GM23248 (cell line): ENCODE data around the gene LINGO1. TPM values are rescaled to one million over a fixed set of nuclear protein-coding genes. Genes with fewer than 3 reads are reported as not detected.

Experiments used
- DNase-seq: peaks from one replicate; pipeline ENCODE4 v3.0.0-alpha.2; 2015
- H2AFZ ChIP-seq: fragments of 200-600 bp; sonication (generic); 2 replicates; pipeline ENCODE4 v1.6.1; 2016; ENCODE audit warnings: antibody characterized with exemption
- H3F3A ChIP-seq: fragments of 200-600 bp; sonication (generic); 2 replicates; pipeline ENCODE4 v1.6.1; 2016; ENCODE audit warnings: mild to moderate bottlenecking, antibody characterized with exemption, mixed run types; ENCODE audit not compliant: insufficient read depth
- H3K27ac ChIP-seq: fragments of 200-600 bp; sonication (generic); 2 replicates; pipeline ENCODE4 v1.5.1; 2016; ENCODE audit warnings: mild to moderate bottlenecking
- H3K27me3 ChIP-seq: fragments of 200-600 bp; sonication (generic); replicated peaks from 2 replicates; pipeline ENCODE4 v1.6.1; 2016; ENCODE audit warnings: mild to moderate bottlenecking; ENCODE audit not compliant: insufficient read depth
- H3K36me3 ChIP-seq: fragments of 200-600 bp; sonication (generic); 2 replicates; pipeline ENCODE4 v1.6.1; 2016; ENCODE audit warnings: low read depth, mild to moderate bottlenecking
- H3K4me1 ChIP-seq: fragments of 200-600 bp; sonication (generic); 2 replicates; pipeline ENCODE4 v1.6.1; 2016; ENCODE audit warnings: mild to moderate bottlenecking; ENCODE audit not compliant: insufficient read depth
- H3K4me2 ChIP-seq: fragments of 200-600 bp; sonication (generic); one replicate; pipeline ENCODE4 v1.6.1; 2016; ENCODE audit warnings: mild to moderate bottlenecking; ENCODE audit not compliant: unreplicated experiment
- H3K4me3 ChIP-seq: fragments of 200-600 bp; sonication (generic); 2 replicates; pipeline ENCODE4 v1.5.1; 2016; ENCODE audit warnings: mild to moderate bottlenecking
- H3K79me2 ChIP-seq: fragments of 200-600 bp; sonication (generic); 2 replicates; pipeline ENCODE4 v1.6.1; 2016; ENCODE audit warnings: mild to moderate bottlenecking; ENCODE audit not compliant: insufficient read depth
- H3K9ac ChIP-seq: fragments of 200-600 bp; sonication (generic); 2 replicates; pipeline ENCODE4 v1.6.1; 2016; ENCODE audit warnings: mild to moderate bottlenecking
- H3K9me2 ChIP-seq: fragments of 200-600 bp; sonication (generic); 2 replicates; pipeline ENCODE4 v1.6.1; 2016; ENCODE audit warnings: mixed run types, mild to moderate bottlenecking, moderate library complexity; ENCODE audit not compliant: insufficient read depth
- H3K9me3 ChIP-seq: fragments of 200-600 bp; sonication (generic); one replicate; pipeline ENCODE4 v1.6.1; 2017; ENCODE audit warnings: low read depth
- H4K20me1 ChIP-seq: fragments of 200-600 bp; sonication (generic); 2 replicates; pipeline ENCODE4 v1.6.0; 2016; ENCODE audit not compliant: insufficient read depth
- EZH2 ChIP-seq: fragments of 200-600 bp; sonication (generic); IDR thresholded peaks from 2 replicates; pipeline ENCODE4 v1.6.1; 2018; ENCODE audit warnings: antibody characterized with exemption, mild to moderate bottlenecking; ENCODE audit not compliant: insufficient read depth, poor library complexity, severe bottlenecking
- EZH2phosphoT487 ChIP-seq: fragments of 200-600 bp; sonication (generic); IDR thresholded peaks from 2 replicates; pipeline ENCODE4 v1.6.1; 2018; ENCODE audit warnings: antibody characterized with exemption, moderate library complexity, mild to moderate bottlenecking, low read depth; ENCODE audit not compliant: insufficient read depth
- WGBS, 2 experiments: methylation state at CpG; one replicate each; pipeline ENCODE4 v1.1.6; 2015 to 2017; ENCODE audit warnings: low lambda C conversion rate in 2 of 2, low coverage in 1 of 2; ENCODE audit errors: missing lambda C conversion rate in 2 of 2; 5-methylcytosine and 5-hydroxymethylcytosine counted together
- in situ Hi-C: fragments of 300-500 bp; cut with MboI; formaldehyde crosslinking; loops from 2 replicates; pipeline ENCODE4 v1.15.0; 2020
- polyA plus RNA-seq: library from polyadenylated mRNA; unstranded; fragments of >200 nt; fragmentation: Nextera tagmentation; extraction: Ambion mirVana; gene quantifications from 2 replicates; pipeline ENCODE4 v1.2.1, GENCODE V29; 2016
- total RNA-seq: library from RNA; depleted of rRNA; stranded (reverse); fragments of >200 nt; shearing (Covaris generic); gene quantifications from 2 replicates; pipeline ENCODE4 v1.2.3, GENCODE V29; 2014

Gene LINGO1
- total and polyA plus RNA-seq, 2 experiments from 2014 or later: not detected

DNA sequence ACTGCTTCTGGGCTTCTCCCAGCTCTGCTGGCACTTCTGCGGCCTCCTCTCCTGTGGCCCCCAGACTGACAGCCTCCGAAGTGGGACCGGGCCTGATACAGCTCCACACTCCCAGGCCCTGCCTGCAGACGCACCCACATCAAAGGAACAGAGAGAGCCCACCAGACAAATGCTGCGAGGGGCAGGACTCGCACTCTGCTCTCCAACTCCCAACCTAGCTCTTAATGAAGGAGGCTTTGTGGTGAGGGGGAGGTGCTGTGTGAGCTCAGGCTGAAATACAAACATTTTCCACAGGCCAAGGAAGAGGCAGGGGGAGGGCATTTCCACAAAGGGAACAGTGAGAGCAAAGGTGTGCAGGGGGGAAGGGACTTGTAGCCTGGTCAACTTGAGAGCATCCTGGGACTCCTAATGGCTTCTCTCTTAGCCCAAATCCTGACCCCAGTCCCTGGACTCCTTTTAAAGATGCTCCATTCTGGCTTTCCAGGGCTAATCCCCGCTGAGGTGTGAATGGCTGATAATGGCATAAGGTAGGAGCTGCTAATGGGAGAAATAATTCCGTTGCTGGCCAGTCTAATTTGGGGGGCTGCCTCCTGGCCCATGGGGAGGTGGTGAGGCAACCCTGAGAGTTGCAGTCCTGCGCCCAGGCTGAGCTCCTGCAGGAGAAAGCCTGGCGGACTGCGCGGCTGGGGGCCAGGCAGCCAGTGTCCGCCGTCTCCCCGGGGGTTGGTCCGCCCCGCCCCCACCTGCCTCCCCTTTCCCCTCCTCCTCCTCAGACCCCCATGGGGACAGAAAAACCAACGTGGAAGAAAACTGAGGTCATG lies 9.6 kb downstream of the LINGO1 start:
- H3K27me3 ChIP-seq: peaks cover 15% of the 10 kb centered on the region
- no peak overlapping the region for H3K9ac ChIP-seq
- no peaks in the 10 kb centered on the region for H3K79me2 ChIP-seq
- H3K9me2 ChIP-seq: no peaks in the 10 kb centered on the region
- 67 to 68% methylated on average over 12 to 17 of the region's 18 CpGs for WGBS, 2 experiments
- no peaks in the 10 kb centered on the region for H3F3A ChIP-seq
- H3K4me1 ChIP-seq: no peaks in the 10 kb centered on the region
- DNase-seq: no peak
- no peak overlapping the region for H2AFZ ChIP-seq
- H3K4me2 ChIP-seq: no peak overlapping the region
- TF ChIP-seq EZH2 (no peak), EZH2phosphoT487 (no peak)
- H3K4me3 ChIP-seq: no peak overlapping the region
- H4K20me1 ChIP-seq: no peaks in the 10 kb centered on the region
- H3K27ac ChIP-seq: no peak overlapping the region
- H3K36me3 ChIP-seq: no peaks in the 10 kb centered on the region
- no peaks in the 10 kb centered on the region for H3K9me3 ChIP-seq
- in situ Hi-C loops: no loop called here

- no peak overlapping the region for H3K4me3 ChIP-seq
- no peak overlapping the region for H3K27ac ChIP-seq
- H3K9me3 ChIP-seq: no peaks in the 10 kb centered on the region
- no peaks in the 10 kb centered on the region for H3K36me3 ChIP-seq
- 68 to 70% methylated on average over 22 of the region's 22 CpGs for WGBS, 2 experiments
- TF ChIP-seq EZH2 (no peak), EZH2phosphoT487 (no peak)
- no peaks in the 10 kb centered on the region for H4K20me1 ChIP-seq
- no peak overlapping the region for H2AFZ ChIP-seq
- no peak for DNase-seq
- H3K27me3 ChIP-seq: peaks cover 8% of the 10 kb centered on the region
- H3F3A ChIP-seq: no peaks in the 10 kb centered on the region
- H3K9ac ChIP-seq: no peak overlapping the region
- H3K4me2 ChIP-seq: no peak overlapping the region
- H3K79me2 ChIP-seq: no peaks in the 10 kb centered on the region
- in situ Hi-C loops: no loop called here
- H3K4me1 ChIP-seq: no peaks in the 10 kb centered on the region
- H3K9me2 ChIP-seq: no peaks in the 10 kb centered on the region
Observed at GRCh38 chr15:77622209-77622933, 10.3 kb downstream of the LINGO1 start.

GRCh38 chr15:77621847-77622208 lies 10.9 kb downstream of the LINGO1 start:
- Histone ChIP-seq H3K4me1 (no peaks in the 10 kb centered on the region), H4K20me1 (no peaks in the 10 kb centered on the region), H3K4me2 (no peak overlapping the region), H3K4me3 (no peak overlapping the region), H3K9ac (no peak overlapping the region), H3F3A (no peaks in the 10 kb centered on the region), H3K79me2 (no peaks in the 10 kb centered on the region), H3K36me3 (no peaks in the 10 kb centered on the region), H2AFZ (no peak overlapping the region), H3K27ac (no peak overlapping the region), H3K9me2 (no peaks in the 10 kb centered on the region), H3K9me3 (no peaks in the 10 kb centered on the region), H3K27me3 (peaks cover 7% of the 10 kb centered on the region)
- in situ Hi-C loops: no loop called here
- WGBS, 2 experiments: 68 to 69% methylated on average over 13 to 16 of the region's 16 CpGs
- no peak for DNase-seq
- no peak for TF ChIP-seq EZH2
- TF ChIP-seq EZH2phosphoT487: no peak

DNA sequence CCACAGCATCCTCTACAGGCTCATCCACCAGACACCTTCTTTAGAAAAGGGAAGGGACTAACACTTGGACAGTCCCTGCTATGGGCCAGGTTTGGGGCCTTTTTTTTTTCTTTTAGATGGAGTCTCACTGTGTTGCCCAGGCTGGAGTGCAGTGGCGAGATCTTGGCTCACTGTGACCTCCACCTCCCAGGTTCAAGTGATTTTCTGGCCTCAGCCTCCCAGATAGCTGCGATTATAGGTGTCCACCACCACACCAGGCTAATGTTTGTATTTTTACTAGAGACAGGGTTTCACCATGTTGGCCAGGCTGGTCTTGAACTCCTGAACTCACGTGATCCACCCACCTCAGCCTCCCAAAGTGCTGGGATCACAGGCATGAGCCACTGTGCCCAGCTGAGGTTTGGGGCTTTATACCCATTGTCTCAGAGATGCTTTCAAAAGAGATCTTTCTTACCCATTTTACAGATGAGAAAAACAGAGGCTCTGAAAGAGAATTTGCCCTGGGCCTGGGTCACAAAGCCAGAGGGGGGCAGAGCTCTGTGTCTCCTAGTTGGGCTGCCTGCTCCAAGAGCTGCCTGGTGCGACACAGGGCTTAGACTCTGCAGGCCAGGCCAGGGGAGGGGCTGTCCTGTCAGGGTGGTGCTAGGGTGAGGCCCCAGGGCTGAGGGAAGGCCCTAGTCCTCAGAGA lies 11.6 kb downstream of the LINGO1 start:
- no peaks in the 10 kb centered on the region for H3K9me3 ChIP-seq
- no peaks in the 10 kb centered on the region for H4K20me1 ChIP-seq
- H3K27ac ChIP-seq: no peak overlapping the region
- no peak overlapping the region for H3K9ac ChIP-seq
- no peak overlapping the region for H3K4me2 ChIP-seq
- no peaks in the 10 kb centered on the region for H3F3A ChIP-seq
- TF ChIP-seq EZH2phosphoT487 (no peak), EZH2 (no peak)
- WGBS, 2 experiments: 67 to 71% methylated on average over 4 of the region's 4 CpGs
- DNase-seq: no peak
- H3K4me1 ChIP-seq: no peaks in the 10 kb centered on the region
- no peaks in the 10 kb centered on the region for H3K79me2 ChIP-seq
- in situ Hi-C loops: no loop called here
- no peaks in the 10 kb centered on the region for H3K36me3 ChIP-seq
- peaks cover 5% of the 10 kb centered on the region for H3K27me3 ChIP-seq
- H3K9me2 ChIP-seq: no peaks in the 10 kb centered on the region
- H3K4me3 ChIP-seq: no peak overlapping the region
- no peak overlapping the region for H2AFZ ChIP-seq
